ENCODE data around the gene OR13C8. TPM values are rescaled to one million over a fixed set of nuclear protein-coding genes. Genes with fewer than 3 reads are reported as not detected.
"Not testable (repeated sequence)": the region's sequence is repeated elsewhere in the genome, so short reads cannot be mapped to it uniquely, and the experiment has no call there.

OR13C8 gene
- total RNA-seq, 1 experiment from 2014 or later: not detected

DNA sequence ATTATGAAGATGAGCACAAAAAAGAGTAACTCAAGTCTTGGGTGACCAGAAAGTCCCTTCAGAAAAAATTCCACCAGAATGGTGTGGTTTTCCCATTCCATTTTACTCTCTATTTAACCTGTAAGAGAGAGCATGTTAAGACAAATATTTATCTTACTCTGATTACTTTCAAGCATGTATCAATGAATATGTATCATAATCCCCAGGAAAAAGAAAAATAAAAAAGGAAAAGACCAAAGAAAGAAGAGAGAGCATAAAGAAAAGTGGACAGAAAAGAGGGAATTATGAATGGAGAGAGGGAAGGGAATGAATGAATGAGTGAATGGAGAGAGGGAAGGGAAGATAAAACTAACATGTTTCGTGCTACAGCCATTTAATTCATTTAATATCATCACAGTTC is 36.6 kb downstream of the OR13C8 start, which contains the start of gene OR13C2:
Gene OR13C2 (minus strand): TSS at position 101 of the 400 bp plus-strand sequence. CDS start 0 bp downstream, at position 101.
- in situ Hi-C loops (cut with HindIII; ENCODE audit: low sequenced_read_pairs); DNase-seq (ENCODE audit: low spot score): not testable (repeated sequence)

DNA sequence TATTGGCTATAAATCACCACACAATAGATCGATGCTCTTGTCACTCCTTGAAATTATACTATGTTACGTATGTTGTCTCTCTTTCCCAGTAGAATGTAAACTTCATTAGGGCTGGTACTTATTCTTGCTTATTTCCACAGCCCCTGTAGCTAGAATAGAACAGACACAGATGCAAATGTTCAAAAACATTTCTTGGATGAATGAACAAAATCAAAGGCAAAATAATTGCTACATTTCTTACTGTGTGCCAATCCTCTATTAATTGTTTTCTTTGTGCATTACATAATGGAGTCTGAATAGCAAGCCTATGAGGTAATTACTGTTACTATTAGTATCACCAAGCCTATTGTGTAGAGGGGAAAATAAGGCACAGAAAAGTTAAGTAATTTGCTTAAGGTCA is 37.2 kb downstream of the OR13C8 start:
- DNase-seq (ENCODE audit: low spot score): no peak
- in situ Hi-C loops (cut with HindIII; ENCODE audit: low sequenced_read_pairs): no loop called here

DNA sequence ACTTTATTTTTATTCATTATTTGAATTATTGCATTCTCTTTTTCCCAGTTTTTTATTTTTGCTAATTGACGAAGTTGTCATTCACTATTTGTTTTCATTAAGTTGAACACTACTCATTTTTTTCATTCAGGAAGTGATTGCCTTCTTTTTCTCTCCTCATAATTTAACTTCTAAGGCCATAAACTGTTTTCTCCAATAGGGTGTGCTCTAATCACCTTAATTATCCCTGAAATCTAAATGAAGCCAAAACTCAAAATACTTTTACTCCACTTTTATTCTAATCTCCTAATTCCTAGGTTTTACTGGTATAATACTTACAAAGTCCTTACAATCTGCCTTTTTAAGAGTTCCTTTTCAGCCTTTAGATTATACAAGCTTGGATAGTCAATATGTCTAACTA is 39.4 kb downstream of the OR13C8 start:
- in situ Hi-C loops (cut with HindIII; ENCODE audit: low sequenced_read_pairs): no loop called here
- DNase-seq (ENCODE audit: low spot score): no peak

DNA sequence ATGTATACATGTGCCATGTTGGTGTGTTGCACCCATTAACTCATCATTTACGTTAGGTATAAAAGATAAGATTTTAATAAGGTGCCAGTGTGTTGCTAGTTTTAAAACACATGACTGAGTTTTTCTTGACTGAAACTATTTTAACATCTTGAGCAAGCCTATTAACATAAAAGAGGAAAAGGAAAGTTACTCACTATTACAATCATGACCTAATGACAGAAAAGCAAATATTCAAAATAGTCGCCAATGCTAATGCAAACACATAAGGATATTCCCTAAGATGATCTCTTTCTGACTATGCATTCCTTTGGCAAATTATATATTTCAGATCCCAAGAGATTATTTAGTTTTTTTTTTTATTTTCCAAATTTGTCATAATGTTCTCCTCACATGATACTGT is 42.2 kb downstream of the OR13C8 start:
- no peak for DNase-seq (ENCODE audit: low spot score)
- in situ Hi-C loops (cut with HindIII; ENCODE audit: low sequenced_read_pairs): no loop called here

DNA sequence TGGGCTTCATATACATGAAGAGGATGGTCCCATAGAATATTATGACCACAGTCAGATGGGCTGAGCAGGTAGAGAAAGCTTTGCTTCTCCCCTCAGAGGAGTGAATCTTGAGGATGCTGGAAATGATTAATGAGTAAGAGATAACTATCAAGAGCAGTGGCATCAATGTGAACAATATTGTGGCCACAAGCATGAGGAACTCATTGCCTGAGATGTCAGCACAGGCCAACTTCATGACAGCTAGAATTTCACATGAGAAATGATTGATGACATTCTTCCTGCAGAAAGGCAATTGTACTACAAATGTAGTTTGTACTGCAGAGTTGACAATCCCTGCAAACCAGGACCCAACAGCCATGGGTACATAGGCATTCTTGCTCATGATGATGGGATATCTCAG is 48.5 kb downstream of the OR13C8 start:
- in situ Hi-C loops (cut with HindIII; ENCODE audit: low sequenced_read_pairs): no loop called here
- no peak for DNase-seq (ENCODE audit: low spot score)

DNA sequence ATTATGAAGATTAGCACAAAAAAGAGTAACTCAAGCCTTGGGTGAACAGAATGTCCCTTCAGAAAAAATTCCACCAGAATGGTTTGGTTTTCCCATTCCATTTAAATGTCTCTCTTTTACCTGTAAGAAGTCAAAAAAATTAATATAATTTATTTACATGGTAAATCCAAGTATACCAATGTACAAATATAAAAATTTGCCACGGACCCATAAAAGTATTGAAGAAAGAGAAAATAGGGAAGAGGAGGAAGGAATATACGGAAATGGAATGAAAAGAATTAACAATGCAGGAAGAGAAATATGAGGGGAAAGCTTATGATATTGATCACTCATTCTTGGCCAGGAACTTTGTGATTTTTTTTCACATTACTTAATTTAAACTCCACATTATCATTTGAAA is 49.1 kb downstream of the OR13C8 start, which contains the start of gene OR13C9:
Gene OR13C9 (minus strand): TSS at position 101 of the 400 bp plus-strand sequence. CDS start 0 bp downstream, at position 101.
- no peak for DNase-seq (ENCODE audit: low spot score)
- in situ Hi-C loops (cut with HindIII; ENCODE audit: low sequenced_read_pairs): no loop called here

Other genes with a start within 250 kb of the OR13C8 start
- not detected in 2 replicates for gene OR13F1, start 64.9 kb upstream of the OR13C8 start, total RNA-seq (2014; rRNA removed; shearing (Covaris generic))
- not detected in 2 replicates for gene OR13C4, start 42.0 kb upstream of the OR13C8 start, total RNA-seq (2014; rRNA removed; shearing (Covaris generic))
- not detected in 2 replicates for gene OR13C3, start 32.3 kb upstream of the OR13C8 start, total RNA-seq (2014; rRNA removed; shearing (Covaris generic))
- gene OR13C5, start 30.2 kb downstream of the OR13C8 start, total RNA-seq (2014; rRNA removed; shearing (Covaris generic)): not detected in 2 replicates
- gene OR13C2, start 36.5 kb downstream of the OR13C8 start, total RNA-seq (2014; rRNA removed; shearing (Covaris generic)): not detected in 2 replicates
- gene OR13C9, start 49.0 kb downstream of the OR13C8 start, total RNA-seq (2014; rRNA removed; shearing (Covaris generic)): not detected in 2 replicates
- gene OR13D1, start 125.3 kb downstream of the OR13C8 start, total RNA-seq (2014; rRNA removed; shearing (Covaris generic)): not detected in 2 replicates
- gene NIPSNAP3A, start 178.5 kb downstream of the OR13C8 start, total RNA-seq (2014; rRNA removed; shearing (Covaris generic)): 29.0 and 40.2 TPM in 2 replicates
- gene NIPSNAP3B, start 195.0 kb downstream of the OR13C8 start, total RNA-seq (2014; rRNA removed; shearing (Covaris generic)): 0.61 and 2.6 TPM in 2 replicates